GM19193 (cell line): ENCODE results near the gene CCAR1.

Experiments used
- POLR2A ChIP-seq: IDR thresholded peaks from 4 replicates; pipeline ENCODE4 v1.6.1; 2011; ENCODE audit not compliant: insufficient read depth, insufficient read length; ENCODE audit errors: extremely low read depth

The CCAR1 gene

DNA sequence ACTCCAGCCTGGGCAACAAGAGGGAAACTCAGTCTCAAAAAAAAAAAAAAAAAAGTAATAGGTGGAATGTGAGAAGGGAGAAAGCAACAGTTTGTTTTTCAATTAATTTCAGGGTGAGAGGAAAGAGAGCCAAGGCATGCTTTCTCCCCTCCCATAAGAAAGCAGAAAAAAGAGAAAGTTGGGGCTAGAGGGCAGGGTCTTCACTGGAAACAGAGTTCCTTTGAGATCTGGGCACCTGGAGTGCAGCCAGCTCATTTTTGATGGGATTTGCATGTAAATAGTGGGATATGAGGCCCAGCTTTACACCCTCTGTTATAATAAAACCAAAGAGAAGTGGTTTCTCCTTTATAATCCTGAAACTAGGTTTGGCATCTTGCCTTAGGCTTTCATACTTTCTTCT, 92.5 kb downstream of the CCAR1 start:
- TF ChIP-seq POLR2A: no peak

DNA sequence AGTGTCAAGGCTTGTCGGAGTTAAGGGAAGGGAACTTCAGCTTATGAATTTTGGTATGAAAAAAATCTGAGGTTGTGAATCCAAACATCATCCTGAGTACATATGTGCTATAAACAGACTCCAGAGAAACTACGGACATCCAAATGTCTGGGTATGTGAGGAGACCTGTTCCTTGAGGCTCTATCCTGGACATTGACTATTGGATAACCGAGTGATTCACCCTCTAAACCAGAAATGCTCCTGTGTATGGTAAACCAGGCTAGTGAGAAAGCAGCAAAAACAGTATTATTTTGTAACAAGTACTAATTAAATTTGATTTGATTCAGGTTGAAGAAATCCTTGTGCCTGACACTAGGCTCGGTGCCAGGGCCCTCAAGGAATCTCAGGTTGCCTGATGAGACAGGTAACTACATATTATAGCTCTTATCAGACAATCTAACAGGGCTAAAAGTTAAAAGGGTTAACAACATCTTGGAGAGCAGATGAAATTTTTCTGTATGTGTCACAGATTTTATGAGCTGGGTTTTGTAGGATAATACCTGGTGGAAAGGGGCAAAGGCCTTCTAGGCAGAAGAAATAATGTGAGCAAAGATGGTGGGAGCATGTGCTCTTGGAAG, 95.9 kb downstream of the CCAR1 start:
- TF ChIP-seq POLR2A: no peak

DNA sequence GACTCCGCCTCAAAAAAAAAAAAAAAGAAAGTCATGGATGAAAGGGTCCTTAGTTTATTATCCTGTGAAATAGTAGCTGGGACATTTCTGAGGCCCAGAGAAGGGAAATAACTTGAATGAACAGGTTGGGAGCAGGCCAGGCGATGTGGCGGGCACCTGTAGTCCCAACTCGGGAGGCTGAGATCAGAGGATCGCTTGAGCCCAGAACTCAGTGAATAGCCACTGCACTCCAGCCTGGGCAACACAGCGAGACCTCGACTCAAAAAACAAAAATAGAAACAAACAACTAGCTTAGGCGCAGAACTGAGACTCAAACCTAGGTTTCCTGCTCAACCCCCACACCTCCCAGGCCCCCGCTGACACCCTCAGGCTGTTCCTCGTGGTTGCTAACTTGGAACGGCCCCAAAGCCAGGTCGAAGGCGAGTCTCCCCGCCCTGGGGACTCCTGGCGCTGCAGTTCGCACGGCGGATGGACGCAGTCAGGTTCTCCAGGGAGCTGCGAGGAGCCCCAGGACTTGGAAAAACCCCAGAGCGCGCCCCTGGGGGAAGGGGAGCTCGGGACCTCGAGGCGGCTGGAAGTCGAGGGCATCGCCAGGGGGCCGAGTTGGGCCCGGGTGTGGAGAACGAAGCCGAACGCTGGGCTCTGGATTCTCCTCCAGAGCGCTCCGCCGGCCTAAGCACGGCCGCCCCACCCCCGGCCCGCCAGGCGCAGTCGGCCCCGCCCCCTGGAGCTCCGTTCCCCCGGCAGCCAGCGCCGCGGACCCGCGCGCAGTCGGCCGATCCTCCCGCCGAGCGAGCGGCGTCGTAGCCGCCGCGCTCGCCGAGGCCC, 105.9 kb downstream of the CCAR1 start, which contains the start of gene STOX1:
STOX1 (plus strand) TSS at position 768 of the 828 bp plus-strand sequence. CDS start 93 bp downstream, outside the sequence.
- TF ChIP-seq POLR2A: no peak

DNA sequence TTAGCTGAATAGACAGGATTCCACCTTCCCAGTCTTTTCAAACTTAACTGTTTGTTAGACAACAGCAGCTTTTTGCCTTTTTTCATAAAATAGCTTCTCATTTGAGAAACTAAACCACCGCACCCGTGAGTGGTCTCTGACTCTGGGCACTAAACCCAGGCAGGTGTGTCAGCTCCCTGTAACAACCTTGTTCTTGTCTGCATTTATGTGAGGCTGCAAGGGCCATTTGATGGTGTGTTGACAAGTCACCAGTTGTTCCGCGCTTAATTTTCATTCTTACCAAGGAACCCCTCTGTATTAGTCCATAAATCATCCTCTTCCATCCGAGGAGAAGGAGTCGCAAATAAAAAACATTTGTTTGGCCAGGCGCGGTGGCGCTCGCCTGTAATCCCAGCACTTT, 107.8 kb downstream of the CCAR1 start:
- TF ChIP-seq POLR2A: no peak

DNA sequence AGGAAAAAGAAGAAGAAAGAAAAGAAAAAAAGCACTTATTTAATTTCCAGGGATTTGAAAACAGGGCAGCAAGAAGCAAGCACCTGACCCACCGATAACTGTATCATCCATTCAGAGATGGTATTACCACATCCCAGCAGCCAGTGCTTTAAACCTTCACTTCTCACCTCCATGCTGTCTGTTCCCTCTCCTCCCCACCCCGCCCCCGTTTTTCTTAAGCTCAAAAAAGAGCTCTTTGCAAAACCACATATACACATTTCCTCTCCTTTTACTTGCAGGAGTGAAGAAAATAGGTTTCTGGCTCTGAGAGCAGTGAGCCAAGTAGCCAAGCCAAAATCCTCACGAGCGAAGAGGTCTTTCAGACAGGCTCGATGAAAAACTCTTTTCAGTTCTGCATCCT, 108.5 kb downstream of the CCAR1 start:
- no peak for TF ChIP-seq POLR2A

DNA sequence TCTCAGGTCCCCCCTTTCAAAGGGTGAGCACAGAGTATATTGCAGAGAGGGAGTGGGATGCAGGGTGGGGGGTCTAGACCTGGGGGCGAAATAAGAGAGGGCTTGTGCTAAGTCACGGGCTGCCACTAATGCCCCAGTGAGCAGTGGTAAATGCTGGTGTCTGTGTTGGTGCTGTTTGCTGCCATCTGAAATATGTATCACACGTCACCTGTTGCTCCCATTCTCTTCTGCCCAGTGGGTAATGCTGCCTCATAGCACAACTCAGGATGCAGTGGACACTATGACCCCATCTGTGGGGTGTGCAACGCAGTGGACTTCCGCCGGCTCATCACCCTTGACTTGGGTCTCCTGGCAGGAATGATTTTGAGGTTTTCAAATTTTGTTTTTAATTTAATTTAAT, 108.9 kb downstream of the CCAR1 start:
- no peak for TF ChIP-seq POLR2A

DNA sequence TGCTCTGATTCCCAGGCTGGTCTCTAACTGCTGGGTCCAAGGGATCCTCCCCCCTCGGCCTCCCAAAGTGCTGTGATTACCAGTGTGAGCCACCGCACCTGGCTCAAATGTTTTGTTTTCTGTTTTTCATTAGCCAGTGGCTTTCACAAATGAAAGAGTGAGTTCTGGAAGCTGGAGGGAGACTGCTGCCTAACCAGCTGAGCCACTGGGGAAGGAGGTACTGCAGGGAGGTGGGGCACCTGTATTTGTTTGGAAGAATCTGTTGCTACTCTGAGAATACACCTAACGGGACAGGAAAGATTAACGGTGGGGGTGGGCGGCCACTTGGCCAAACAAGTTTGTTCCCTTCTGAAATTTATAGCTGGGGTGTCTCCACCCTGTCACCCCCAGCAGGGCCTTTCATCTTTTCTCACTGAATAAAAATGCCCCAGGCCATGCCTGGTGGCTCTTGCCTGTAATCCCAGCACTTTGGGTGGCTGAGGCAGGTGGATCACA, 111.0 kb downstream of the CCAR1 start:
- TF ChIP-seq POLR2A: no peak

DNA sequence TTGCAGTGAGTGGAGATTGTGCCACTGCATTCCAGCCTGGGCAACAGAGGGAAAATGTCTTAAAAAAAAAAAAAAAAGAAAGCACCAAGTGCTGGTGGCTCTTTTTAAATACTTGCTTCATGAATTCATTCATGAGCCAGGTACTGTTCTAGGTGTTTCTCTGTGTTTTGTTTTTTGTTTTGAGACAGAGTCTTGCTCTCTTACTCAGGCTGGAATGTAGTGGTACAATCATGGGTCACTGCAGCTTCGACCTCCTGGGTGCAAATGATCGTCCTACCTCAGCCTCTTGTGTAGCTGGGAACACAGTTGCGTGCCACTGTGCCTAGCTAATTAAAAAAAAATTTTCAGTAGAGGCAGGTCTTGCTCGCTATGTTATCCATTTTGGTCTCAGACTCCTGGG, 111.6 kb downstream of the CCAR1 start:
- TF ChIP-seq POLR2A: no peak

DNA sequence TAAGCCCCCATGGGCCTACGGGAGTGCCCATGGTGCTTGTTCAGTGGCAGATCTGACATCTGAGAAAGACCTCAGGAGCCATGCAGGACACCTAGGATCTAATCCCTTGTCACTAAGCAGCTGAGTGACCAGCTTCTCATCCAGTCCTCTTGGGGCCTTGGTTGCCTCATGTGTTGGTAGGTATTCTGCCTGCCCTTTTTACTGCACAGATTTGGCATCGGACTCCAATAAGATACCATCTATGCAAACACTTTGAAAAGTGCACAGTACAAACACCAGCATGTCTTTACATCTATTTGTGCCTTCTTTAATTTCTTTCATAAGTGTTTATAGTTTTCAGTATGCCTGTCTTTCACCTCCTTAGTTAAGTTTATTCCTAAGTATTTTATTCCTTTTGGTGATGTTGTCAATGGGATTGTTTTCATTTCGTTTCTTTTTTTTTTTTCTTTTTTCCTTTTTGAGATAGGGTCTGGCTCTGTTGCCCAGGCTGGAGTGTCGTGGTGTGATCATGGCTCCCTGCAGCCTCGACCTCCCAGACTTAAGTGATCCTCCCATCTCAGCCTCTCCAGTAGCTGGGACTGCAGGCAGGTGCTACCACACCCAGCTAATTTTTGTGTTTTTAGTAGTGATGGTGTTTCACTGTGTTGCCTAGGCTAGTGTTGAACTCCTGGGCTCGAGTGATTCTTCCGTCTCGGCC, 116.7 kb downstream of the CCAR1 start:
- no peak for TF ChIP-seq POLR2A
